DMS53 (cell line): ENCODE data around the gene PRKAA1.
A peak's percentile ranks its signal among the peaks of the same experiment; 100 is the strongest.
"Not testable (repeated sequence)": the region's sequence is repeated elsewhere in the genome, so short reads cannot be mapped to it uniquely, and the experiment has no call there.

Experiments
- DNase-seq: peaks from one replicate; lab custom pipeline; 2025; lab: John Stamatoyannopoulos, UW

PRKAA1 gene

GRCh38 chr5:40722497-40722911 lies 75.7 kb downstream of the PRKAA1 start:
- not testable (repeated sequence) for DNase-seq

GRCh38 chr5:40720069-40720468 lies 78.1 kb downstream of the PRKAA1 start:
- no peak for DNase-seq

GRCh38 chr5:40717281-40717680 lies 80.9 kb downstream of the PRKAA1 start:
- no peak for DNase-seq

GRCh38 chr5:40716590-40716989 lies 81.6 kb downstream of the PRKAA1 start:
- DNase-seq, result no peak

- DNase-seq, result peak; percentile 4
Measured at GRCh38 chr5:40716000-40716399, 82.2 kb downstream of the PRKAA1 start.

- DNase-seq, result no peak
Measured at GRCh38 chr5:40714001-40714400, 84.2 kb downstream of the PRKAA1 start.

GRCh38 chr5:40710575-40710974 lies 87.6 kb downstream of the PRKAA1 start:
- not testable (repeated sequence) for DNase-seq
